Upper lobe of left lung (tissue), 4 donors: ENCODE data around the gene OR6J1.

ENCODE experiments used
- CTCF ChIP-seq, 6 experiments: fragments of 450-650 bp in 4 of 6; fragments of 200-600 bp in 2 of 6; sonication (generic) in 2 of 6; IDR thresholded peaks; one replicate each; pipeline ENCODE4 v1.5.1; 2016 to 2019; ENCODE audit warnings: antibody characterized with exemption in 6 of 6
- EP300 ChIP-seq, 4 donors: sonication (generic); formaldehyde crosslinking; IDR thresholded peaks; one replicate each; pipeline ENCODE4 v1.5.1; 2017; ENCODE audit warnings: antibody characterized with exemption in 4 of 4, control low read depth in 2 of 4
- POLR2A ChIP-seq, 4 donors: fragments of 450-650 bp; IDR thresholded peaks; one replicate each; pipeline ENCODE4 v1.5.1; 2016 to 2017; ENCODE audit warnings: antibody characterized with exemption in 4 of 4, mild to moderate bottlenecking in 2 of 4
- POLR2AphosphoS5 ChIP-seq, 2 donors: sonication (generic); formaldehyde crosslinking; IDR thresholded peaks; one replicate each; pipeline ENCODE4 v1.5.1; 2017; ENCODE audit warnings: antibody characterized with exemption in 2 of 2

DNA sequence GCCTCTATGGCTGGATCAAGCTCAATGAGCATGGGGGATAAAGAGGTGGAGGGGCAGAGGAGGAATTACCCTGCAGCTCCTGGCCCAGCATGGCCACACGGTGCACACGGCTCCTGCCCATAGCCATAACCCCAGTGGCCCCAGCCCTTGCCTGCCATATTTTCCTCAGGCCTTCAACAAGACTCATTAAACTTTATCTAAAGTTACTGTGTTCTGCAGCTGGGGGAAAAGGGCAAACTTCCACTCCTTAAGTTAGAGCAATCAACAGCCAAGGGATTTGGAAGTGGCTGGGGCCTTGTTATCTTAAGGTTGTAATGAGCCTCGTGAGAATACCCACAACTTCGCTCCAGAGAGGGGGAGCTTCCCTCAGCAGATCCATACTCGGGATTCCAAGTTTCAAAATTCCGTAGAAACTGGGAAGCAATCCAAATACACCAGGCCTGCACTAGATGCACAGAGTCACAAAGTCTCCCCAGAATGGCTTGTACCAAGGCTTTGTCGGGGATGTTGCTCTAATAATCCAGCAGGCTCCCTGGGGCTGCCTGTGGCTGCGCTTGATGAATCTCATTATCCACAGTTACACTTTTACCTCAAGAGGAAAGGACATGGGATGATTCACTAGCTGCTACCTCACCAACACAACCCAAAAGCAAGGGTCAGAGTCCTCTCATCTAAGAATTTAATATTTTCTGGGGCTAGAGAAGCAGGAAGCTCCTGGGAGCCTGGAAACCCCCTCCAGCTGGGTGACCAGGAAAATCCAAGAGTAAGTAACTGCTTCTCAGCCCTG is 13.0 kb upstream of the OR6J1 start:
- TF ChIP-seq POLR2A (IDR thresholded peaks at IDR 0.05) (no peak), CTCF (IDR thresholded peaks at IDR 0.05) (no peak), POLR2AphosphoS5 (IDR thresholded peaks at IDR 0.05) (no peak), EP300 (IDR thresholded peaks at IDR 0.05) (no peak)
